IMR-90 (cell line): ENCODE measurements around the gene SHC4. TPM values are rescaled to one million over a fixed set of nuclear protein-coding genes. Genes with fewer than 3 reads are reported as not detected.

Experiments
- ATAC-seq: fragments of 200-7000 bp; cut with Tn5 transposase; 2 replicates; pipeline ENCODE4 v1.9.1; 2020; ENCODE audit warnings: low read depth, mild to moderate bottlenecking, moderate library complexity
- BruUV-seq: library from RNA; stranded (reverse); fragments of 400-500 nt; replicated peaks from 2 replicates; lab custom pipeline; 2021; lab: Mats Ljungman, UMichigan
- CTCF ChIA-PET: fragments of 300-600 bp; formaldehyde crosslinking; extraction: SDS; loops from one replicate; lab custom pipeline; 2021; ENCODE audit warnings: antibody characterized with exemption; lab: Yijun Ruan, JAX
- POLR2A ChIA-PET: fragments of 300-600 bp; sonication (Branson Sonifier 250); formaldehyde crosslinking; loops from one replicate; lab custom pipeline; 2022; ENCODE audit warnings: antibody characterized with exemption; ENCODE audit not compliant: unreplicated experiment; lab: Charles Lee
- DNase-seq: peaks from one replicate; pipeline ENCODE4 v3.0.0; 2013
- H2AFZ ChIP-seq: replicated peaks from 2 replicates; pipeline ENCODE3; 2013; ENCODE audit warnings: low read length, mild to moderate bottlenecking; ENCODE audit not compliant: poor library complexity
- H2AK5ac ChIP-seq: 2 replicates; pipeline ENCODE4 v1.6.1; 2013; ENCODE audit warnings: low read depth, low read length, inconsistent platforms
- H2AK9ac ChIP-seq: replicated peaks from 2 replicates; pipeline ENCODE3; 2013; ENCODE audit warnings: mild to moderate bottlenecking, low read depth, low read length, moderate library complexity; ENCODE audit not compliant: poor library complexity
- H2BK120ac ChIP-seq: 2 replicates; pipeline ENCODE4 v1.6.1; 2013; ENCODE audit warnings: low read depth, low read length, inconsistent platforms
- H2BK15ac ChIP-seq: 3 replicates; pipeline ENCODE4 v1.6.1; 2013; ENCODE audit warnings: low read depth, low read length, inconsistent platforms
- H2BK20ac ChIP-seq: 2 replicates; pipeline ENCODE4 v1.6.1; 2013; ENCODE audit warnings: low read depth, mild to moderate bottlenecking, inconsistent platforms, low read length, moderate library complexity
- H2BK5ac ChIP-seq: 2 replicates; pipeline ENCODE4 v1.6.1; 2013; ENCODE audit warnings: mild to moderate bottlenecking, low read depth, low read length, inconsistent platforms; ENCODE audit not compliant: poor library complexity, severe bottlenecking
- H3K14ac ChIP-seq: replicated peaks from 2 replicates; pipeline ENCODE4 v1.6.1; 2013; ENCODE audit warnings: low read depth, low read length, inconsistent platforms
- H3K18ac ChIP-seq: 2 replicates; pipeline ENCODE4 v1.6.1; 2013; ENCODE audit warnings: low read depth, low read length, control low read depth
- H3K23ac ChIP-seq: 2 replicates; pipeline ENCODE4 v1.6.1; 2013; ENCODE audit warnings: low read depth, low read length, inconsistent platforms
- H3K27ac ChIP-seq: 2 replicates; pipeline ENCODE4 v1.5.1; 2013; ENCODE audit warnings: mild to moderate bottlenecking, control low read depth, low read length; ENCODE audit not compliant: insufficient read depth
- H3K27me3 ChIP-seq: 2 replicates; pipeline ENCODE4 v1.6.1; 2013; ENCODE audit warnings: low read length; ENCODE audit not compliant: control insufficient read depth, insufficient read depth
- H3K36me3 ChIP-seq: 2 replicates; pipeline ENCODE4 v1.6.1; 2013; ENCODE audit warnings: low read length, mixed read lengths; ENCODE audit not compliant: control insufficient read depth, insufficient read depth
- H3K4ac ChIP-seq: 2 replicates; pipeline ENCODE4 v1.6.1; 2013; ENCODE audit warnings: low read depth, low read length, inconsistent platforms
- H3K4me1 ChIP-seq: 2 replicates; pipeline ENCODE4 v1.6.1; 2013; ENCODE audit warnings: low read length, mixed read lengths; ENCODE audit not compliant: control insufficient read depth, insufficient read depth
- H3K4me2 ChIP-seq: 2 replicates; pipeline ENCODE4 v1.6.1; 2013; ENCODE audit warnings: low read depth, mild to moderate bottlenecking, control low read depth, low read length, moderate library complexity
- H3K4me3 ChIP-seq: 2 replicates; pipeline ENCODE4 v1.5.1; 2013; ENCODE audit warnings: low read depth, mild to moderate bottlenecking, control low read depth, low read length, moderate library complexity; ENCODE audit not compliant: insufficient read depth
- H3K56ac ChIP-seq: 2 replicates; pipeline ENCODE4 v1.6.1; 2013; ENCODE audit warnings: low read length, inconsistent platforms; ENCODE audit not compliant: insufficient read depth; ENCODE audit errors: extremely low read depth
- H3K79me1 ChIP-seq, 2 experiments: 2 replicates each; pipeline ENCODE4 v1.6.1; 2013; ENCODE audit warnings: low read length in 2 of 2, inconsistent platforms in 1 of 2, low read depth in 1 of 2
- H3K9ac ChIP-seq: 2 replicates; pipeline ENCODE4 v1.6.1; 2013; ENCODE audit warnings: low read depth, low read length, control low read depth
- H3K9me1 ChIP-seq: 2 replicates; pipeline ENCODE4 v1.6.1; 2013; ENCODE audit warnings: low read length, inconsistent platforms; ENCODE audit not compliant: insufficient read depth
- H3K9me3 ChIP-seq: 2 replicates; pipeline ENCODE4 v1.6.1; 2013; ENCODE audit warnings: low read length; ENCODE audit not compliant: control insufficient read depth, insufficient read depth
- H4K20me1 ChIP-seq: 2 replicates; pipeline ENCODE4 v1.6.1; 2013; ENCODE audit warnings: low read length, inconsistent platforms; ENCODE audit not compliant: insufficient read depth
- H4K5ac ChIP-seq: 2 replicates; pipeline ENCODE4 v1.6.1; 2013; ENCODE audit warnings: mild to moderate bottlenecking, low read depth, low read length, control low read depth
- H4K8ac ChIP-seq, 2 experiments: 2 replicates each; pipeline ENCODE4 v1.6.1; 2013; ENCODE audit warnings: low read depth in 2 of 2, low read length in 2 of 2, control low read depth in 1 of 2, inconsistent platforms in 1 of 2
- H4K91ac ChIP-seq: 2 replicates; pipeline ENCODE4 v1.6.1; 2013; ENCODE audit warnings: low read depth, low read length, inconsistent platforms; ENCODE audit not compliant: insufficient read depth
- BHLHE40 ChIP-seq: fragments of 150-350 bp; IDR thresholded peaks from 2 replicates; pipeline ENCODE4 v1.6.1; 2016; ENCODE audit warnings: mild to moderate bottlenecking, low read depth, low read length
- CEBPB ChIP-seq: IDR thresholded peaks from 2 replicates; pipeline ENCODE4 v1.6.1; 2012; ENCODE audit warnings: low read depth, low read length, improper control_type of control experiment
- CHD1 ChIP-seq: IDR thresholded peaks from 2 replicates; pipeline ENCODE4 v1.6.1; 2012; ENCODE audit warnings: low read depth, low read length, improper control_type of control experiment
- FOS ChIP-seq: fragments of 150-350 bp; IDR thresholded peaks from 2 replicates; pipeline ENCODE4 v1.6.1; 2016; ENCODE audit warnings: low read depth, low read length
- MAFK ChIP-seq: IDR thresholded peaks from 2 replicates; pipeline ENCODE4 v1.6.1; 2012; ENCODE audit warnings: low read depth, low read length, improper control_type of control experiment
- MAZ ChIP-seq: IDR thresholded peaks from 2 replicates; pipeline ENCODE4 v1.6.1; 2012; ENCODE audit warnings: low read depth, mild to moderate bottlenecking, low read length, improper control_type of control experiment, moderate library complexity, borderline replicate concordance
- MXI1 ChIP-seq: IDR thresholded peaks from 2 replicates; pipeline ENCODE4 v1.6.1; 2012; ENCODE audit warnings: low read depth, mild to moderate bottlenecking, low read length, moderate library complexity, borderline replicate concordance
- NFE2L2 ChIP-seq: fragments of 150-350 bp; IDR thresholded peaks from 2 replicates; pipeline ENCODE4 v1.6.1; 2016; ENCODE audit warnings: low read depth, mild to moderate bottlenecking, low read length
- POLR2A ChIP-seq: IDR thresholded peaks from 2 replicates; pipeline ENCODE4 v1.6.1; 2012; ENCODE audit warnings: mild to moderate bottlenecking, low read depth, low read length
- RAD21 ChIP-seq: IDR thresholded peaks from 2 replicates; pipeline ENCODE4 v1.6.1; 2012; ENCODE audit warnings: low read length, improper control_type of control experiment
- RCOR1 ChIP-seq: IDR thresholded peaks from 2 replicates; pipeline ENCODE4 v1.6.1; 2012; ENCODE audit warnings: mild to moderate bottlenecking, low read length, improper control_type of control experiment; ENCODE audit not compliant: insufficient replicate concordance
- RFX5 ChIP-seq: IDR thresholded peaks from 2 replicates; pipeline ENCODE4 v1.8.0; 2012; ENCODE audit warnings: low read depth, mild to moderate bottlenecking, low read length, moderate library complexity
- WGBS, 2 experiments: methylation state at CpG; one replicate each; pipeline versions ENCODE4 v1.1.5 to v1.1.7; 2013; ENCODE audit warnings: missing lambda C conversion rate in 2 of 2; ENCODE audit not compliant: insufficient read length in 1 of 2; ENCODE audit errors: extremely low coverage in 2 of 2; 5-methylcytosine and 5-hydroxymethylcytosine counted together
- dilution Hi-C: fragments of 300-500 bp; cut with HindIII; formaldehyde crosslinking; loops from one replicate; pipeline ENCODE4 v1.14.3; 2018; ENCODE audit warnings: low sequenced_read_pairs; ENCODE audit not compliant: unreplicated experiment
- in situ Hi-C: fragments of 300-500 bp; cut with MboI; formaldehyde crosslinking; loops from 3 replicates; pipeline ENCODE4 v1.14.3; 2019; ENCODE audit warnings: low sequenced_read_pairs, inconsistent platforms, mixed read lengths
- intact Hi-C: fragments of 100-400 bp; cut with micrococcal nuclease; formaldehyde crosslinking; loops from 2 replicates; pipeline ENCODE4 v1.10.0; 2022
- polyA plus RNA-seq, 3 experiments: library from polyadenylated mRNA; depleted of rRNA; stranded (reverse); fragments of >200 nt; gene quantifications; 2 replicates each; pipeline ENCODE4 v1.2.3, GENCODE V29; 2012; ENCODE audit warnings: low replicate concordance in 1 of 3
- total RNA-seq: library from RNA; depleted of rRNA; stranded (reverse); fragments of >200 nt; gene quantifications from 2 replicates; pipeline ENCODE4 v1.2.3, GENCODE V29; 2012
- TF ChIP-seq, protein P1 (sequence below): fragments of 150-350 bp; IDR thresholded peaks from 2 replicates; pipeline ENCODE4 v1.6.1; 2016; ENCODE audit warnings: low read depth, mild to moderate bottlenecking, low read length, moderate library complexity, borderline replicate concordance
- TF ChIP-seq, protein P2 (sequence below): conservative IDR thresholded peaks from 2 replicates; pipeline ENCODE4 v1.5.1; 2012; ENCODE audit warnings: mild to moderate bottlenecking, low read depth, low read length, improper control_type of control experiment
- TF ChIP-seq, protein P3 (sequence below): fragments of 150-350 bp; IDR thresholded peaks from 2 replicates; pipeline ENCODE4 v1.6.1; 2017; ENCODE audit warnings: mild to moderate bottlenecking, antibody characterized with exemption, low read length, low read depth

Gene SHC4
- total and polyA plus RNA-seq, 2 of the 4 experiments (the other 2 are of a cell fraction): 0.91 to 2.7 TPM

DNA sequence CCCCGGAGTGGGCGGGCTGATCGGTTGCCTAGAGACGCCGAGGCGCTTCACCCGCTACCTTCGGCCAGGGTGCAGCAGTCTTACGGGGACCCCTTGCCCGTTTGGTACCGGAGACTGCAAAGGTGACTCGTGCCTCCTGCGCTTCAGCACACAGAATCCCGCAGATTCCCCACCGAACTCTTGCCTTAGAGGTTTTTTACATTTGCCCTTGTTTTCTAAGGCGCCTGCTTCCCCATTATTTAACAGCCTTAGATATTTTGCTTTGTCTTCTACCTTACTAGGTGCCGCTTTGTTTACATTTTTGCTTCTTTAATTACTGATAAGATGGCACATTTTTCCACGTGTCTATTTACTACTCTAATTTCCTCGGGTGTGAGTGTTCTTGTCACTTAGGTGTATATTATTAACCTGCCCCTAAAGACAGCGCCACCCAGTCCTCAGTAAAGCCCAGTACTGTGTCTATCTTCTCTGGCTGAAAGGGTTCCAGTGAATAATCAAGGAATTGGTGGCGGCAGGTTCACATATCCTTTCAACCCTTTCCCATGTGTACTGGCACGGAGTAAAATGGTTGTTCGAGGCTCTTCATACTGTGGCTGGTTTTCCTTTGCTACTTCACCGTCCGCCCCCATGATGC is 152.3 kb downstream of the SHC4 start:
- no peak overlapping the region for H2BK5ac ChIP-seq
- WGBS, 2 experiments: 0% methylated on average over 8 of the region's 25 CpGs; no CpG with 5 or more reads in 1 of the 2 experiments
- no peak overlapping the region for H3K18ac ChIP-seq
- ChIA-PET POLR2A (interaction anchor here (0.8 kb wide), 2 partner anchors 10 to 67 kb away, joined by 3 read pairs; partner anchors contain the start of gene EID1), CTCF (no interaction called here)
- H4K20me1 ChIP-seq: no peaks in the 10 kb centered on the region
- H2AFZ ChIP-seq: peak overlapping the region; percentile 89
- peak overlapping the region in 1 of 2 experiments; percentile 59; a peak in 1 of 4 replicates for H4K8ac ChIP-seq
- H2BK15ac ChIP-seq: no peak overlapping the region
- no peaks in the 10 kb centered on the region for H3K9me3 ChIP-seq
- no TSS peak for BruUV-seq
- DNase-seq: no peak
- no peak; the same call in 1 of the 2 replicates for ATAC-seq
- H3K4me2 ChIP-seq: peak overlapping the region; percentile 87
- H3K9me1 ChIP-seq: peaks cover 5% of the 10 kb centered on the region; the same call in 1 of the 2 replicates
- 0 out of 2 replicates have a peak overlapping the region, but pooled peaks have one; percentile 31 for H3K14ac ChIP-seq
- H4K5ac ChIP-seq: no peak overlapping the region
- H2BK20ac ChIP-seq: no peak overlapping the region
- peak overlapping the region; percentile 16; the same call in 1 of the 2 replicates for H3K9ac ChIP-seq
- peak overlapping the region; percentile 65 for H3K4me3 ChIP-seq
- no peaks in the 10 kb centered on the region for H3K36me3 ChIP-seq
- peaks cover 12 to 26% of the 10 kb centered on the region in 2 experiments for H3K79me1 ChIP-seq
- no peak overlapping the region for H2AK5ac ChIP-seq
- in situ Hi-C loops (no loop called here), intact Hi-C loops (no loop called here), dilution Hi-C loops (no loop called here)
- no peak overlapping the region for H3K56ac ChIP-seq
- H4K91ac ChIP-seq: no peak overlapping the region
- H2BK120ac ChIP-seq: no peak overlapping the region
- no peaks in the 10 kb centered on the region for H3K27me3 ChIP-seq
- no peaks in the 10 kb centered on the region; the same call in 1 of the 2 replicates for H3K4me1 ChIP-seq
- H3K23ac ChIP-seq: peak overlapping the region; percentile 41; the same call in 1 of the 2 replicates
- H2AK9ac ChIP-seq: no peak overlapping the region
- no peak overlapping the region for H3K27ac ChIP-seq
- H3K4ac ChIP-seq: no peak overlapping the region
- TF ChIP-seq CHD1: no peak
- no peak for TF ChIP-seq RFX5
- no peak for TF ChIP-seq MXI1
- TF ChIP-seq FOS: no peak
- TF ChIP-seq, protein P1, sequence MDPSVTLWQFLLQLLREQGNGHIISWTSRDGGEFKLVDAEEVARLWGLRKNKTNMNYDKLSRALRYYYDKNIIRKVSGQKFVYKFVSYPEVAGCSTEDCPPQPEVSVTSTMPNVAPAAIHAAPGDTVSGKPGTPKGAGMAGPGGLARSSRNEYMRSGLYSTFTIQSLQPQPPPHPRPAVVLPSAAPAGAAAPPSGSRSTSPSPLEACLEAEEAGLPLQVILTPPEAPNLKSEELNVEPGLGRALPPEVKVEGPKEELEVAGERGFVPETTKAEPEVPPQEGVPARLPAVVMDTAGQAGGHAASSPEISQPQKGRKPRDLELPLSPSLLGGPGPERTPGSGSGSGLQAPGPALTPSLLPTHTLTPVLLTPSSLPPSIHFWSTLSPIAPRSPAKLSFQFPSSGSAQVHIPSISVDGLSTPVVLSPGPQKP: no peak
- TF ChIP-seq, protein P2, sequence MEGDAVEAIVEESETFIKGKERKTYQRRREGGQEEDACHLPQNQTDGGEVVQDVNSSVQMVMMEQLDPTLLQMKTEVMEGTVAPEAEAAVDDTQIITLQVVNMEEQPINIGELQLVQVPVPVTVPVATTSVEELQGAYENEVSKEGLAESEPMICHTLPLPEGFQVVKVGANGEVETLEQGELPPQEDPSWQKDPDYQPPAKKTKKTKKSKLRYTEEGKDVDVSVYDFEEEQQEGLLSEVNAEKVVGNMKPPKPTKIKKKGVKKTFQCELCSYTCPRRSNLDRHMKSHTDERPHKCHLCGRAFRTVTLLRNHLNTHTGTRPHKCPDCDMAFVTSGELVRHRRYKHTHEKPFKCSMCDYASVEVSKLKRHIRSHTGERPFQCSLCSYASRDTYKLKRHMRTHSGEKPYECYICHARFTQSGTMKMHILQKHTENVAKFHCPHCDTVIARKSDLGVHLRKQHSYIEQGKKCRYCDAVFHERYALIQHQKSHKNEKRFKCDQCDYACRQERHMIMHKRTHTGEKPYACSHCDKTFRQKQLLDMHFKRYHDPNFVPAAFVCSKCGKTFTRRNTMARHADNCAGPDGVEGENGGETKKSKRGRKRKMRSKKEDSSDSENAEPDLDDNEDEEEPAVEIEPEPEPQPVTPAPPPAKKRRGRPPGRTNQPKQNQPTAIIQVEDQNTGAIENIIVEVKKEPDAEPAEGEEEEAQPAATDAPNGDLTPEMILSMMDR: no peak
- no peak for TF ChIP-seq MAZ
- no peak for TF ChIP-seq MAFK
- no peak for TF ChIP-seq RAD21
- TF ChIP-seq BHLHE40: no peak
- TF ChIP-seq POLR2A: no peak
- TF ChIP-seq, protein P3, sequence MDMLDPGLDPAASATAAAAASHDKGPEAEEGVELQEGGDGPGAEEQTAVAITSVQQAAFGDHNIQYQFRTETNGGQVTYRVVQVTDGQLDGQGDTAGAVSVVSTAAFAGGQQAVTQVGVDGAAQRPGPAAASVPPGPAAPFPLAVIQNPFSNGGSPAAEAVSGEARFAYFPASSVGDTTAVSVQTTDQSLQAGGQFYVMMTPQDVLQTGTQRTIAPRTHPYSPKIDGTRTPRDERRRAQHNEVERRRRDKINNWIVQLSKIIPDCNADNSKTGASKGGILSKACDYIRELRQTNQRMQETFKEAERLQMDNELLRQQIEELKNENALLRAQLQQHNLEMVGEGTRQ: no peak
- TF ChIP-seq NFE2L2: no peak
- TF ChIP-seq RCOR1: no peak
- no peak for TF ChIP-seq CEBPB
